Natural killer cell (primary cell): Measurements from ENCODE around the gene RNF212B. TPM values are rescaled to one million over a fixed set of nuclear protein-coding genes. Genes with fewer than 3 reads are reported as not detected.

Source experiments
- ATAC-seq, 3 donors: fragments of 150-1000 bp in 2 of 3; fragments of 200-7000 bp in 1 of 3; cut with Tn5 transposase; 1 replicate in 1 of 3; 2 replicates in 2 of 3; pipeline ENCODE4 v1.10.0; 2021; ENCODE audit warnings: mild to moderate bottlenecking in 2 of 3, moderate library complexity in 2 of 3
- DNase-seq, 2 donors: peaks; one replicate each; pipeline versions ENCODE4 v3.0.0 to v3.0.0-alpha.2; 2013 to 2021; ENCODE audit warnings: mixed read lengths in 1 of 2
- H3K27ac ChIP-seq: one replicate; pipeline ENCODE4 v1.5.1; 2013; ENCODE audit warnings: mild to moderate bottlenecking, low read length
- H3K27me3 ChIP-seq: one replicate; pipeline ENCODE4 v1.6.1; 2013; ENCODE audit warnings: low read length; ENCODE audit not compliant: control insufficient read depth, insufficient read depth
- H3K36me3 ChIP-seq: one replicate; pipeline ENCODE4 v1.6.1; 2013; ENCODE audit warnings: low read length; ENCODE audit not compliant: control insufficient read depth, insufficient read depth
- H3K4me1 ChIP-seq: one replicate; pipeline ENCODE4 v1.6.1; 2013; ENCODE audit warnings: low read length; ENCODE audit not compliant: control insufficient read depth, insufficient read depth
- H3K4me3 ChIP-seq: one replicate; pipeline ENCODE4 v1.5.1; 2013; ENCODE audit warnings: low read length
- H3K9me3 ChIP-seq: one replicate; pipeline ENCODE4 v1.6.1; 2013; ENCODE audit warnings: low read length; ENCODE audit not compliant: control insufficient read depth, insufficient read depth
- H3K27ac Mint-ChIP-seq, 2 donors: one replicate each; pipeline ENCODE4 v1.8.0; 2022; ENCODE audit warnings: mild to moderate bottlenecking in 2 of 2, mixed read lengths in 2 of 2, moderate library complexity in 1 of 2
- H3K27me3 Mint-ChIP-seq, 2 donors: one replicate each; pipeline ENCODE4 v1.8.0; 2022; ENCODE audit warnings: low read depth in 2 of 2, mixed read lengths in 2 of 2
- H3K36me3 Mint-ChIP-seq: one replicate; pipeline ENCODE4 v1.8.0; 2022; ENCODE audit warnings: mixed read lengths
- H3K4me1 Mint-ChIP-seq, 2 donors: one replicate each; pipeline ENCODE4 v1.8.0; 2022; ENCODE audit warnings: mixed read lengths in 2 of 2
- H3K4me3 Mint-ChIP-seq: one replicate; pipeline ENCODE4 v1.8.0; 2022; ENCODE audit warnings: mild to moderate bottlenecking, moderate library complexity, mixed read lengths
- H3K9me3 Mint-ChIP-seq, 2 donors: one replicate each; pipeline ENCODE4 v1.8.0; 2022; ENCODE audit warnings: mixed read lengths in 2 of 2
- CTCF ChIP-seq: fragments of 200-600 bp; IDR thresholded peaks from one replicate; pipeline ENCODE4 v1.8.0; 2022; ENCODE audit warnings: antibody characterized with exemption
- WGBS: methylation state at CpG from one replicate; pipeline ENCODE4 v1.1.7; 2013; ENCODE audit warnings: missing lambda C conversion rate; ENCODE audit not compliant: insufficient coverage; 5-methylcytosine and 5-hydroxymethylcytosine counted together
- intact Hi-C: fragments of 100-400 bp; cut with micrococcal nuclease; formaldehyde crosslinking; loops from one replicate; pipeline ENCODE4 v1.14.2; 2022
- total RNA-seq, 4 donors: library from RNA; stranded (reverse); fragments of 120-200 nt in 1 of 4; gene quantifications; one replicate each; pipeline versions ENCODE4 v1.2.3 to v1.2.4, GENCODE V29; 2013 to 2022

The RNF212B gene
- total RNA-seq, 3 donors from 2014 or later (not counting 1 experiment from before 2014, with no cell fraction given) = not detected

DNA sequence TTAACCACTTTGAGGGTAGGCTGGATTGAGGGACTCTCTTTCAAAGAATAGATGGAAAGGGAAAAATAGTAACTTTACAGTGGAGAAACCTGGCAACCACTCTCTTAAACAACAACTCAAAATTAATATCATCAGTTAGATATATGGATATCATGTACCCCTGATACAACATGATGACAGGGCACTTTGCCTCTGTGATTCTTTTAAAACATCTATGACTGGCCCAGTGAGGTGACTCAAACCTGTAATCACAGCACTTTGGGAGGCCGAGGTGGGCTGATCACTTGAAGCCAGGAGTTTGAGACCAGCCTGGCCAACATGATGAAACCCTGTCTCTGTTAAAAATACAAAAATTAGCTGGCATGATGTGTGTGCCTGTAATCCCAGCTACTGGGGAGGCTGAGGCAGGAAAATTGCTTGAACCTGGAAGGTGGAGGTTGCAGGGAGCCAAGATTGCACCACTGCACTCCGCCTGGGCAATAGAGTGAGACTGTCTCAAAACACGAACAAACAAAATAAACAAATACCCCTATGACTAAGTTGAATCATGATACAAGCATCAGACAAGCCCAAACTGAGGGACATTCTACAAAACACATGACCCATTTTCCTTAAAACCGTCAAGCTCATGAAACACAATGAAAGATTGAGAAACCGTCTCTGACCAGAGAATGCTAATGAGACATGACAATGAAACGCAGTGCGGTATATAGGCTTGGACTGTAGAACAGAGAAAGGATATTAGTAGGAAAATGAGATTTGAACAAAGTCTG lies 27.9 kb upstream of the RNF212B start:
- H3K4me1 Mint-ChIP-seq = no peaks in the 10 kb centered on the region
- 96% methylated on average over 6 of the region's 7 CpGs for WGBS
- no peak overlapping the region for H3K4me3 Mint-ChIP-seq
- peaks cover 13 to 28% of the 10 kb centered on the region in 2 donors for H3K27me3 Mint-ChIP-seq
- Histone ChIP-seq H3K27me3 (no peaks in the 10 kb centered on the region), H3K36me3 (no peaks in the 10 kb centered on the region), H3K4me3 (no peak overlapping the region), H3K4me1 (no peaks in the 10 kb centered on the region), H3K27ac (no peak overlapping the region), H3K9me3 (no peaks in the 10 kb centered on the region)
- no peaks in the 10 kb centered on the region for H3K36me3 Mint-ChIP-seq
- no peak for ATAC-seq
- H3K9me3 Mint-ChIP-seq = no peaks in the 10 kb centered on the region
- TF ChIP-seq CTCF = no peak
- H3K27ac Mint-ChIP-seq = no peak overlapping the region
- intact Hi-C loops = no loop called here
- no peak for DNase-seq

DNA sequence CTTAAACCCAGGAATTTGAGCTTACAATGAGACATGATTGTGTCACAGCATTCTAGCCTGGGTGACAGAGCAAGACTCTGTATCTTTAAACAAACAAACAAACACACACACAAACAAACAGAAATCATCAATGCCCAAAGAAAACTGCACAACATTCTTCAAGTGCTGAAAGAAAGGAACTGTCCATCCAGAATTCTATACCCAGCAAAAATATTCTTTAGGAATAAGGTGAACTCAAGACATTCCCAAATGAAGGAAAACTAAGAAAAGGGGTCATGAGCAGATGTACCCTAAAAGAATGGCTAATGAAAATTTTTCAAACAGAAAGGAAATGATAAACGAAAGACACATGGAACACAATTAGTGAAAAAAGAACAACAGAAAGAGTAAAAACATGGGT lies 22.3 kb upstream of the RNF212B start:
- TF ChIP-seq CTCF = no peak
- Mint-ChIP-seq H3K4me3 (no peak overlapping the region), H3K27ac (no peak overlapping the region), H3K36me3 (no peaks in the 10 kb centered on the region), H3K9me3 (no peaks in the 10 kb centered on the region), H3K27me3 (peaks cover 9 to 21% of the 10 kb centered on the region in 2 donors), H3K4me1 (no peaks in the 10 kb centered on the region)
- ATAC-seq (no peak), DNase-seq (no peak)
- Histone ChIP-seq H3K27me3 (peaks cover 2% of the 10 kb centered on the region), H3K4me1 (no peaks in the 10 kb centered on the region), H3K36me3 (no peaks in the 10 kb centered on the region), H3K4me3 (no peak overlapping the region), H3K27ac (no peak overlapping the region), H3K9me3 (no peaks in the 10 kb centered on the region)
- WGBS = no CpG with 5 or more reads among the region's 1 CpG
- intact Hi-C loops = no loop called here

DNA sequence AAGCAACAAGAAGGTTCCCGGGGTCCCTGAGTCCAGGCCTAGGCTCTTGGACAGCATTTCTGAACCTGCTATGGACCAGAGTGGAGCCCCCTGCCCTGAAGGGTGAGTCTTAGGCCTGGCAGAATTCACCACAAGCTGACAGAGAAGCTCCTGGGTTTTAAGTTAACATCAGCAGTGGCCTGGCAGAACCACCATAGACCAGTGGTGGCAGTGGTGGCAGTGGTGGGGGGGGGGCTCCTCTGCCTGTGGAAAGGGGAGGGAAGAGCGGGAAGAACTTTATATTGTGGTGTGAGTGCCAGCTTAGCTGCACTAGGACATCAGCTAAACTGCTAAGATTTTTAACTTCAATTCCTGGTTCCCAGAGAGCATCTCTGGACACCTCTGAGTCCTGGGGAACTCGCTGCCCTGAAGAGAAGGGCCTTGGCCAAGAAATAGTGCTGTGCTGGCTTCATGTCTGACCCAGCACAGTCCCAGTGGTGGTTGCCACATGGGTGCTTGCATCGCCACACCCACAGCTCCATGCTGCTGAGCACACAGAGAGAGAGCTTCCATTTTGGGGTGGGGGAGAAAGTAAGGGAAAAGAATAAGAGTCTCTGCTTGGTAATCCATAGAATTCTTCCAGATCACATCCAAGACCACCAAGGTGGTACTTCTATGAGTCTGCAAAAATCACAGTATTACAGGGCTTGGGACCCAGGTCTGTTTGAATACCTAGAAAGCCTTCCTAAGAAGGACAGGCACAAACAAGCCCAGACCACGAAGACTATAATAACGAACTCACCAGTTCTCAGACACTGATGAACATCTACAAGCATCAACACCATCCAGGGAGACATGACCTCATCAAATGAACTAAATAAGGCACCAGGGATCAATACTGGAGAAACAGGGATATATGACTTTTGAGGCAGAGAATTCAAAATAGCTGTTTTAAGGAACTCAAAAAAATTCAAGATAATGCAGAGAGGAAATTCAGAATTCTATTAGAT lies 20.4 kb upstream of the RNF212B start:
- H3K9me3 ChIP-seq = no peaks in the 10 kb centered on the region
- no peak overlapping the region for H3K4me3 Mint-ChIP-seq

More for the DNA sequence above, 20.4 kb upstream of the RNF212B start:
- Histone ChIP-seq H3K27ac (no peak overlapping the region), H3K36me3 (no peaks in the 10 kb centered on the region), H3K4me1 (no peaks in the 10 kb centered on the region), H3K4me3 (no peak overlapping the region), H3K27me3 (peaks cover 4% of the 10 kb centered on the region)
- ATAC-seq (no peak), DNase-seq (no peak)
- intact Hi-C loops = no loop called here
- TF ChIP-seq CTCF = no peak
- H3K36me3 Mint-ChIP-seq = no peaks in the 10 kb centered on the region
- H3K4me1 Mint-ChIP-seq = no peaks in the 10 kb centered on the region
- H3K27ac Mint-ChIP-seq = no peak overlapping the region
- peaks cover 13 to 31% of the 10 kb centered on the region in 2 donors for H3K27me3 Mint-ChIP-seq
- WGBS = 91% methylated on average over 5 of the region's 6 CpGs
- no peaks in the 10 kb centered on the region for H3K9me3 Mint-ChIP-seq
